ENCODE results near the gene KRTAP4-3. TPM values are rescaled to one million over a fixed set of nuclear protein-coding genes. Genes with fewer than 3 reads are reported as not detected.
"Not testable (repeated sequence)": the region's sequence is repeated elsewhere in the genome, so short reads cannot be mapped to it uniquely, and the experiment has no call there.

KRTAP4-3 gene
- total and polyA plus RNA-seq, 4 donors = not detected

DNA sequence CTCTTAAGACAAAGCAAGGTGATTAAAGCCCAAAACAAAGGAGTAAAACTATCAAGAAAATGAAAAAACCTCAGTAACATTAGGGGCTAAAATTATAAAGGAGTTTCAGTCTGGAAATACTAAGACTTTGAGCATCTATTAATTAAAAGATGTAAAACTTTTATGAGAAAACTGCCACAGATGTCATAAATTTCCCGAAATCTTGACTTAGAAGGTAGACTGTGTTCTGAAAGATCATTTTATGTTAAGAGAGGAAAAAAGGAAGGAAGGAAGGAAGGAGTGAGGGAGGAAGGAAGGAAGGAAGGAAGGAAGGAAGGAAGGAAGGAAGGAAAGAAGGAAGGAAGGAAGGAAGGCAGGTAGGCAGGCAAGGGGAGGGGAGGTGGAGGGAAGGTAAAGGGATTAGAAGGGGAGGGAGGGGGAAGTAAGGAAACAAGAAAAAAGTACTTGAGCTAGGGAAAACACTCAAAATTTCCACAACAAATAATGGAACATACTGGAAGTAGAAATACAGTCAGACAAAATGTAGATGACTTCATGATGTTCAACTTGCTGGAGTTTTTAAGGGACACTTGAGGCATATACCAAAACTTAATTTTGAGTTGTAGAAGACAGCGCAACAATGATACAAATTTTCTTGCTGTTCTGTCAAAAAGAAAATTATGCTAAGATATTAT is 20.4 kb downstream of the KRTAP4-3 start:
- Histone ChIP-seq H3K27ac (ENCODE audit: low read depth in 1 of 2, low read length in 2 of 2) (no peak overlapping the region), H3K36me3 (ENCODE audit: control insufficient read depth in 1 of 2, insufficient read depth in 2 of 2, low read length in 1 of 2) (no peaks in the 10 kb centered on the region), H3K9me3 (ENCODE audit: control insufficient read depth, low read length) (no peaks in the 10 kb centered on the region), H3K4me1 (ENCODE audit: control insufficient read depth in 1 of 2, insufficient read depth in 2 of 2, low read length in 2 of 2) (no peaks in the 10 kb centered on the region), H3K27me3 (ENCODE audit: control insufficient read depth in 1 of 2, insufficient read depth in 2 of 2, low read length in 1 of 2) (no peaks in the 10 kb centered on the region), H3K4me3 (ENCODE audit: low read length in 2 of 2) (no peak overlapping the region)
- no peak for ATAC-seq (ENCODE audit: low FRiP score)
- intact Hi-C loops (cut with DNase I) = no loop called here
- no peak for DNase-seq
- WGBS, 2 donors = 85 to 87% methylated on average over 2 of the region's 2 CpGs

DNA sequence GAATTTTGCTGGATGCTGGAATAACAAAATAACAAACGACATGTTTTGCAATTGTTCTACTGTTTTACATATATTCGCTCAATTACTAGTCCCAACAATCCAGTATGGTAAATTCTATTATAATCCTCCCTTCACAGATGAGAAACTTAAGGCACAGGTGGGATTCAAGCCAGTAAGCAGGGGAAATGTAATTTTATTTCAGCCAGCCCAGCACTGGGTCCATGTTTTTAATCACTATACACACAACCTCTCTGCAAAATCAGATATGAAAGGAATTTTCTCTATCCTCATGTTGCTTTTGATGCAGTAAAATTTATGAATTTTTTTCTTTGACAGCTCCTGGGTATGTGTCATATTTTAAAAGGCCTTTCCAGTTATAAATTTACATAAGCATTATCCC is 22.8 kb downstream of the KRTAP4-3 start:
- no peaks in the 10 kb centered on the region for H3K36me3 ChIP-seq (ENCODE audit: control insufficient read depth in 1 of 2, insufficient read depth in 2 of 2, low read length in 1 of 2)
- H3K9me3 ChIP-seq (ENCODE audit: control insufficient read depth, low read length) = no peaks in the 10 kb centered on the region
- no peaks in the 10 kb centered on the region for H3K27me3 ChIP-seq (ENCODE audit: control insufficient read depth in 1 of 2, insufficient read depth in 2 of 2, low read length in 1 of 2)
- ATAC-seq (ENCODE audit: low FRiP score) = no peak
- WGBS, 2 donors = 74 to 81% methylated on average over 2 of the region's 2 CpGs
- no peaks in the 10 kb centered on the region for H3K4me1 ChIP-seq (ENCODE audit: control insufficient read depth in 1 of 2, insufficient read depth in 2 of 2, low read length in 2 of 2)
- H3K4me3 ChIP-seq (ENCODE audit: low read length in 2 of 2) = no peak overlapping the region
- intact Hi-C loops (cut with DNase I) = no loop called here
- DNase-seq = no peak
- no peak overlapping the region for H3K27ac ChIP-seq (ENCODE audit: low read depth in 1 of 2, low read length in 2 of 2)

DNA sequence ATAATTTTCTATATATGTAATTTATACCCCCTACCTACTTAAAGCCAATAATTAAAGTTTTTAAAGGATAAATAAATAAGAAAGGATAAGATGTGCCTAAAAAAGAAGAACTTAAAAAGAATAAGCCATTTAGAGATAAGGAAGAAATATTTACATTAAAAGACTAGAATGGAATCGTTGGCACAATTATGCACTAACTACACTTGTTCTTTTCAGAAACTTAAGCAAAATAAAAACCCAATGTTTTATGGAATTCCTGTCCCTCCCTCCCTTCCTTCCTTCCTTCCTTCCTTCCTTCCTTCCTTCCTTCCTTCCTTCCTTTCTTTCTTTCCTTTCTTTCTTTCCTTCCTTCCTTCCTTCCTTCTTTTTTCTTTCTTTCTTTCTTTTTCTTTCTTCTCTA is 23.2 kb downstream of the KRTAP4-3 start:
- ATAC-seq (ENCODE audit: low FRiP score) (no peak), DNase-seq (no peak)
- no peaks in the 10 kb centered on the region for H3K4me1 ChIP-seq (ENCODE audit: control insufficient read depth in 1 of 2, insufficient read depth in 2 of 2, low read length in 2 of 2)
- H3K4me3 ChIP-seq (ENCODE audit: low read length in 2 of 2) = no peak overlapping the region
- H3K27ac ChIP-seq (ENCODE audit: low read depth in 1 of 2, low read length in 2 of 2) = no peak overlapping the region
- no peaks in the 10 kb centered on the region for H3K27me3 ChIP-seq (ENCODE audit: control insufficient read depth in 1 of 2, insufficient read depth in 2 of 2, low read length in 1 of 2)
- H3K9me3 ChIP-seq (ENCODE audit: control insufficient read depth, low read length) = peaks cover 2% of the 10 kb centered on the region
- WGBS, 2 donors = 78 to 83% methylated on average over 1 of the region's 1 CpG
- H3K36me3 ChIP-seq (ENCODE audit: control insufficient read depth in 1 of 2, insufficient read depth in 2 of 2, low read length in 1 of 2) = no peaks in the 10 kb centered on the region
- intact Hi-C loops (cut with DNase I) = no loop called here

DNA sequence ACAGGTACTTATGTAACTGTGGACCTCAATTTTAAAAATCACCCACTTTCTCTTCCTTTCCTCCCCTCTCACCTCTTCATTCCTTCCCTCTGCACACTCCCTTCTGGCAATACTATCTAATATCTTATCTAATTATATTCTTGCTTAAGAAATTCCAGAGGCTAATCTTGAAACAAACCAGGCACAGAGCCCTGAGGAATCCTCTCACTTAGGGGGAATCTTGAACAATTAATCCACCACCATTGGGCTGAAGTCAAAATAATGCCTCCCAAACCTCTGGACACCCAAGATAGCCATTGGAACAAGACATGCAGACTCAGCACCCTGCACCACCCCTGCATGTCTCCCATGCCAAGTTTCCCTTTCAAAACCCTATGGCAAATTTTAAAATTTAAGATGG is 26.7 kb downstream of the KRTAP4-3 start:
- H3K27ac ChIP-seq (ENCODE audit: low read depth in 1 of 2, low read length in 2 of 2) = no peak overlapping the region
- DNase-seq (no peak), ATAC-seq (ENCODE audit: low FRiP score) (no peak)
- H3K27me3 ChIP-seq (ENCODE audit: control insufficient read depth in 1 of 2, insufficient read depth in 2 of 2, low read length in 1 of 2) = no peaks in the 10 kb centered on the region
- no peaks in the 10 kb centered on the region for H3K4me1 ChIP-seq (ENCODE audit: control insufficient read depth in 1 of 2, insufficient read depth in 2 of 2, low read length in 2 of 2)
- H3K9me3 ChIP-seq (ENCODE audit: control insufficient read depth, low read length) = peaks cover 2% of the 10 kb centered on the region
- intact Hi-C loops (cut with DNase I) = no loop called here
- H3K4me3 ChIP-seq (ENCODE audit: low read length in 2 of 2) = no peak overlapping the region
- H3K36me3 ChIP-seq (ENCODE audit: control insufficient read depth in 1 of 2, insufficient read depth in 2 of 2, low read length in 1 of 2) = no peaks in the 10 kb centered on the region

DNA sequence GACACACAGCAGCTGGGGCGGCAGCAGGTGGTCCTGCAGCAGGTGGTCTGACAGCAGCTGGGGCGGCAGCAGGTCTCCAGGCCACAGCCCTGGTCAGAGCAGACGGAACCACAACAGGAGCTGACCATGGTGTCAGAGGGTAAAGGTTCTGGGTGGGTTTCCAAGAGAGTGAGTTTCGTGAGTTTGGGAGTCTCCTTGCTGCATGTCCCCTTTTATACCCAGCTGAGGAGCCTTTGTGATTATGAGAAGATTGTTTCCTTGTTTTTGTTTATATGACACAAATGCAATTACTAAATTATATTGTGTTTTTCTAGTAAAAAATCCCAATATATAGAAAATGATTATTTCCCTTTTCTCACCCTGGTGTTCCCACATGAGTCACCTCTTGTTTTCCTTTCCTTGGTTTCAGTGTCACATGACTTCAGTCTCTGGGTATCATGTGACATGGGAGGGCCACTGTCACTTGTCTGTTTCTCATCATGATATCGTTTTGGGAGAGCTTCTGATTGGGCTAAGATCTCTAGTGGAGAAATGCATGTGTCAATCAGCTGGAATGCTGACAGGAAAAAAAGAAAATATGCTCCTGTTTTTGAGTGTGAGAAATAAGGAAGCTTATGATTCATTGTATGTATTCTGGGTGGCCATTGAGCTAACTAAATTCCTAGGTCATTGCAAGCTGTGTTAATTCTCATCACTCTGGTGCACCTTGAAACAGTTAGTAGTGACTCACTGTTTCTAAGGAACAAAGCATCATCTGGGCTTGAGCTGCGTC is 27.5 kb downstream of the KRTAP4-3 start, which contains the start of gene KRTAP4-6:
KRTAP4-6 (minus strand) TSS at position 185 of the 772 bp plus-strand sequence; CDS start at position 128, 57 bp downstream.
- no peaks in the 10 kb centered on the region for H3K4me1 ChIP-seq (ENCODE audit: control insufficient read depth in 1 of 2, insufficient read depth in 2 of 2, low read length in 2 of 2)

DNA sequence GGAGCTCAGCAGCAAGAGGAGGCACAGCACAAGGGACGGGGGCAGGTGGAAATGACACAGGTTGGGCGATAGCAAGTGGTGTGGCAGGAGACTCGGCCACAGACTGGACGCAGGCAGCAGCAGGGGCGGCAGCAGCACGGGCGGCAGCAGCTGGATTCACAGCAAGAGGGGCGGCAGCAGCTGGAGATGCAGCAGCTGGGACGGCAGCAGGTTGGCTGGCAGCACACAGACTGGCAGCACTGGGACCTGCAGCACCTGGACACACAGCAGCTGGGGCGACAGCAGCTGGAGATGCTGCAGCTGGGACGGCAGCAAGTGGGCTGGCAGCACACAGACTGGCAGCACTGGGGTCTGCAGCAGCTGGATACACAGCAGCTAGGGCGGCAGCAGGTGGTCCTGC is 28.2 kb downstream of the KRTAP4-3 start:
- H3K9me3 ChIP-seq (ENCODE audit: control insufficient read depth, low read length); ATAC-seq (ENCODE audit: low FRiP score); H3K4me3 ChIP-seq (ENCODE audit: low read length in 2 of 2); intact Hi-C loops (cut with DNase I); H3K4me1 ChIP-seq (ENCODE audit: control insufficient read depth in 1 of 2, insufficient read depth in 2 of 2, low read length in 2 of 2); H3K27ac ChIP-seq (ENCODE audit: low read depth in 1 of 2, low read length in 2 of 2); H3K36me3 ChIP-seq (ENCODE audit: control insufficient read depth in 1 of 2, insufficient read depth in 2 of 2, low read length in 1 of 2); H3K27me3 ChIP-seq (ENCODE audit: control insufficient read depth in 1 of 2, insufficient read depth in 2 of 2, low read length in 1 of 2); DNase-seq: not testable (repeated sequence)
- WGBS, 2 donors = 85 to 86% methylated on average over 12 of the region's 12 CpGs

More for the DNA sequence above, 27.5 kb downstream of the KRTAP4-3 start, which contains the start of gene KRTAP4-6:
- ATAC-seq (ENCODE audit: low FRiP score) (no peak), DNase-seq (no peak)
- peaks cover 2% of the 10 kb centered on the region for H3K9me3 ChIP-seq (ENCODE audit: control insufficient read depth, low read length)
- no peaks in the 10 kb centered on the region for H3K36me3 ChIP-seq (ENCODE audit: control insufficient read depth in 1 of 2, insufficient read depth in 2 of 2, low read length in 1 of 2)
- H3K27ac ChIP-seq (ENCODE audit: low read depth in 1 of 2, low read length in 2 of 2) = no peak within 1 kb of the TSS
- intact Hi-C loops (cut with DNase I) = no loop called here
- H3K4me3 ChIP-seq (ENCODE audit: low read length in 2 of 2) = no peak within 1 kb of the TSS
- 80 to 84% methylated on average over 6 of the region's 6 CpGs for WGBS, 2 donors
- no peaks in the 10 kb centered on the region for H3K27me3 ChIP-seq (ENCODE audit: control insufficient read depth in 1 of 2, insufficient read depth in 2 of 2, low read length in 1 of 2)

DNA sequence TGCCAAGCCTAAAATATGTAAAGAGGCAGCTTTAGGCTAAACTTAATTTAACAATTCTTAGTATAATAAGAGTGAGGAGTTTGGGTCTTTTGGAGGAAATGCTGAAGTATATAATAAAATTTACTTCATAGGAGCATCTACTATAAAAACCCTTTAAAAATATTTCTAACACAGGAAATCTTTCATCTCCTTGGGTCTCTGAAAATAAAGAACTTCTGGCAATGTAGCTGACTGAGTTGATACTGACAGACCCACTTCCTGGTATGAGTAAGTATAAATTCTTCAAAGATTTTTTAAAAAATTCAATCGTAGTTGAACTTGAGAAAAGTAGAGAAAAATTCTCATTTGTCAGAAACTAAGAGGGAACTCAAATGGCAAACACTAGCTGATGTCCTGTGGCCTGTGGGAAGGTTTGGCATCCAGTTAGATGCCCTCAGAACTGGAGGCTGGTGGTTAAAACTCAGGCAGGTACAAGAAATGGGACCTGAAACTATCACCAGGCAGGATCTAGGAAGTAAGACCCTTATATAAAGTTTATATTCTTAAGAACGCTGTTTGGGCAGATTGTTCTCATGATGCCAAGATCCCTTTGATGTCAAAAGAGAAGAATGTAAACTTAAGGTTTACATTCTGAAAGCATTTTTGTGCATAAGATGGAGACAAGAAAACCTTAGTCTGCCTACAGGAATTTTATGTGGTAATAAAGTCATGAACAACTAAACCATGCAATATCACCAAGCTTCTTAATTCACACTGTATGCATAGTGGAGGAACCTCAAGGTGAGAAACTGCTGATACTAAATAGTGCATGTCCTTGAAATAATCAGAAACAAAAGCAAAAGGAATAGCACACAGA is 33.9 kb downstream of the KRTAP4-3 start:
- no peaks in the 10 kb centered on the region for H3K4me1 ChIP-seq (ENCODE audit: control insufficient read depth in 1 of 2, insufficient read depth in 2 of 2, low read length in 2 of 2)
- no peaks in the 10 kb centered on the region for H3K36me3 ChIP-seq (ENCODE audit: control insufficient read depth in 1 of 2, insufficient read depth in 2 of 2, low read length in 1 of 2)
- no peaks in the 10 kb centered on the region for H3K9me3 ChIP-seq (ENCODE audit: control insufficient read depth, low read length)
- DNase-seq = no peak
- WGBS, 2 donors = 23 to 51% methylated on average over 2 of the region's 2 CpGs
- H3K27ac ChIP-seq (ENCODE audit: low read depth in 1 of 2, low read length in 2 of 2) = no peak overlapping the region
- intact Hi-C loops (cut with DNase I) = no loop called here
- no peak overlapping the region for H3K4me3 ChIP-seq (ENCODE audit: low read length in 2 of 2)
- no peak for ATAC-seq (ENCODE audit: low FRiP score)
- H3K27me3 ChIP-seq (ENCODE audit: control insufficient read depth in 1 of 2, insufficient read depth in 2 of 2, low read length in 1 of 2) = no peaks in the 10 kb centered on the region

DNA sequence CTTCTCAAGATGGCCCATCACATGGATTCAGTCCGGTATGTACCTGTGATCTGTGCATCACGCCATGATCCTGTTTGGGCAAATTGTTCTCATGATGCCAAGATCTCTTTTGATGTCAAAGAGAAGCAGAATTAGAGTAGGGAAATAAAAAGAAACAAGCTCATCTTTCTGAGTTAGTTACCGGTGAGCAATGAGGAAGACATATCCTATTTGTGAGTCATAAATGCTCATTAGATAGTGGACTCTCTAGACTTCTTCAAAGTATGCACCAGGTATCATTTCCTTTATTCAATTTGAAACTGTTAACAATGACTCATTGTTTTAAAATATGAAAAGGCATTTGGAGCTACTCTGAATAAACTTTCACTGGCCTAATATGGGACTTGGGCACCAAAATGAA is 36.0 kb downstream of the KRTAP4-3 start:
- no peak for ATAC-seq (ENCODE audit: low FRiP score)
- intact Hi-C loops (cut with DNase I) = no loop called here
- H3K4me1 ChIP-seq (ENCODE audit: control insufficient read depth in 1 of 2, insufficient read depth in 2 of 2, low read length in 2 of 2) = no peaks in the 10 kb centered on the region
- H3K27ac ChIP-seq (ENCODE audit: low read depth in 1 of 2, low read length in 2 of 2) = no peak overlapping the region
- H3K27me3 ChIP-seq (ENCODE audit: control insufficient read depth in 1 of 2, insufficient read depth in 2 of 2, low read length in 1 of 2) = no peaks in the 10 kb centered on the region
- H3K4me3 ChIP-seq (ENCODE audit: low read length in 2 of 2) = no peak overlapping the region
- no peaks in the 10 kb centered on the region for H3K36me3 ChIP-seq (ENCODE audit: control insufficient read depth in 1 of 2, insufficient read depth in 2 of 2, low read length in 1 of 2)
- H3K9me3 ChIP-seq (ENCODE audit: control insufficient read depth, low read length) = no peaks in the 10 kb centered on the region
- no peak for DNase-seq
- WGBS, 2 donors = 83 to 87% methylated on average over 3 of the region's 3 CpGs

Data from aorta (tissue), 5 donors.